Right ventricle myocardium superior (tissue), 1 donor: ENCODE measurements around the gene CYP26A1. TPM values are rescaled to one million over a fixed set of nuclear protein-coding genes. Genes with fewer than 3 reads are reported as not detected.

Source experiments
- ATAC-seq: fragments of 200-7000 bp; cut with Tn5 transposase; one replicate; pipeline ENCODE4 v1.9.1; 2020; ENCODE audit warnings: mild to moderate bottlenecking; ENCODE audit not compliant: poor library complexity
- DNase-seq: peaks from one replicate; pipeline ENCODE4 v3.0.0-alpha.2; 2020
- intact Hi-C: fragments of 100-400 bp; cut with DNase I; formaldehyde crosslinking; loops from one replicate; pipeline ENCODE4 v1.11.2; 2022
- long read RNA-seq: library from polyadenylated mRNA; unstranded; transcript quantifications from one replicate; pipeline ENCODE4 v2.0.0, GENCODE V29; 2021
- total RNA-seq: library from RNA; stranded (reverse); fragmentation: NEBNext Ultra II Directional; extraction: Animal tissue kit (Norgen Biotek cat#: 25700); gene quantifications from one replicate; pipeline ENCODE4 v1.2.1, GENCODE V29; 2021
- donor health status: DM: no; HTN: yes; CAD: no; lungs with severe emphysema.

The CYP26A1 gene, protein sequence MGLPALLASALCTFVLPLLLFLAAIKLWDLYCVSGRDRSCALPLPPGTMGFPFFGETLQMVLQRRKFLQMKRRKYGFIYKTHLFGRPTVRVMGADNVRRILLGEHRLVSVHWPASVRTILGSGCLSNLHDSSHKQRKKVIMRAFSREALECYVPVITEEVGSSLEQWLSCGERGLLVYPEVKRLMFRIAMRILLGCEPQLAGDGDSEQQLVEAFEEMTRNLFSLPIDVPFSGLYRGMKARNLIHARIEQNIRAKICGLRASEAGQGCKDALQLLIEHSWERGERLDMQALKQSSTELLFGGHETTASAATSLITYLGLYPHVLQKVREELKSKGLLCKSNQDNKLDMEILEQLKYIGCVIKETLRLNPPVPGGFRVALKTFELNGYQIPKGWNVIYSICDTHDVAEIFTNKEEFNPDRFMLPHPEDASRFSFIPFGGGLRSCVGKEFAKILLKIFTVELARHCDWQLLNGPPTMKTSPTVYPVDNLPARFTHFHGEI
- not detected for total RNA-seq
- long read RNA-seq: 0 reads

DNA sequence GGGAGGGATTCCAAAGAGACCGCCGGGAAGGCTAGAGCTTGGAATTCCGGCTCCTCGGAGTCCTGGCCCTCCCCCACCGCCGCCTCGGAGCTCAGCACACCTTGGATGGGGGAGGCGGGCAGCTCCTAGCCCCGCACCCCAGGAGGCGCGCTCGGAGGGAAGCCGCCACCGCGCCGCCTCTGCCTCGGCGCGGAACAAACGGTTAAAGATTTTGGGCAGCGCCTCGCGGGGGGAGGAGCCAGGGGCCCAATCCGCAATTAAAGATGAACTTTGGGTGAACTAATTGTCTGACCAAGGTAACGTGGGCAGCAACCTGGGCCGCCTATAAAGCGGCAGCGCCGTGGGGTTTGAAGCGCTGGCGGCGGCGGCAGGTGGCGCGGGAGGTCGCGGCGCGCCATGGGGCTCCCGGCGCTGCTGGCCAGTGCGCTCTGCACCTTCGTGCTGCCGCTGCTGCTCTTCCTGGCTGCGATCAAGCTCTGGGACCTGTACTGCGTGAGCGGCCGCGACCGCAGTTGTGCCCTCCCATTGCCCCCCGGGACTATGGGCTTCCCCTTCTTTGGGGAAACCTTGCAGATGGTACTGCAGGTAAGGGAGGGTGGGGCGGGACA, at the start of gene CYP26A1:
Gene CYP26A1 (plus strand): TSS at position 355 of the 608 bp plus-strand sequence. CDS start 42 bp downstream, at position 397.
- peak; percentile 38 for ATAC-seq
- intact Hi-C loops: no loop called here
- DNase-seq: no peak

DNA sequence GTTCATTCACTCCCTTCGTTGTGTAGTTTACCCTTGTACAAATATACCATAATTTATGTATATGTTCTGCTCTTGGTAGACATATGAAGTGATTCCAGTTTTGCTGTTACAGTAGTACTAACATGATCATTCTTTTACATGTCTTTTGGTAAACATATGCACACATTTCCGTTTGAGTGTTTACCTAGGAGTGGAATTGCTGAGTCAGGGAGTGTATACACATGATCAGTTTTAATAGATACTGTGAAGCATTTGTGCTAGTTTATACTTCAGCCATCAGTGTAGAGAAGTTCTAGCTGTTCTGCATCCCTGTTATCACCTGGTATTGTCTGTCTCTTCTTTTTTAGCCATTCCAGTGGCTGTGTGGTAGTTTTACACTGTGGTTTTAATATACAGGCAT, 47.6 kb upstream of the CYP26A1 start:
- ATAC-seq (no peak), DNase-seq (no peak)
- intact Hi-C loops: no loop called here

DNA sequence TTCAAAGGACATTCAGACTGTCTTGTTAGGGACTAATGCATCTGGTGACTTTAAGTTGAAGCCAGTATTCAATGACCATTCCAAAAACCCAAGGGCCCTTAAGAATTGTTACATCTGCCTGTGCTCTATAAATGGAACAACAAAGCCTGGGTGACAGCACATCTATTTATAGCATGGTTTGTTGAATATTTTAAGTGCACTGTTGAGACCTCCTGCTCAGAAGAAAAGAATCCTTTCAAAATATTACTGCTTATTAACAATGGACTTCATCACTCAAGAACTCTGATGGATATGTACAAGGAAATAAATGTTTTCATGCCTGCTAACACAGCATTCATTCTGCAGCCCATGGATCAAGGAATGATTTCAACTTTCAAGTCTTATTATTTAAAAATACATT, 46.2 kb upstream of the CYP26A1 start:
- ATAC-seq (no peak), DNase-seq (no peak)
- intact Hi-C loops: no loop called here

DNA sequence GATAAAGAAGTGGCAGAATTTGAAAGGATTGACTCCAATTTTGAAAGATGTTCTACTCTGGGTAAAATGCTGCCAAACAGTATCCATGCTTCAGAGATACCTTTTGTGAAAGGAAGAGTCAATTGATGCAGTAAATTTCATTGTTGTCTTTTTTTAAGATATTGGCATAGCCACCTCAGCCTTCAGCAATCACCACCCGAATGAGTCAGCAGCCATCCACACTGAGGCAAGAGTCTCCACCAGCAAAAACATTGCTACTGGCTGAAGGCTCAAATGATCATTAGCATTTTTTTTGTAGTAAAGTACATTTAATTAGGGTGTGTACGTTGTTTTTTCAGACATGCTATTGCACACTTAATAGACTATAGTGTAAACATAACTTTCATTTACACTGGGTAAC, 44.8 kb upstream of the CYP26A1 start:
- intact Hi-C loops: no loop called here
- no peak for DNase-seq
- no peak for ATAC-seq

DNA sequence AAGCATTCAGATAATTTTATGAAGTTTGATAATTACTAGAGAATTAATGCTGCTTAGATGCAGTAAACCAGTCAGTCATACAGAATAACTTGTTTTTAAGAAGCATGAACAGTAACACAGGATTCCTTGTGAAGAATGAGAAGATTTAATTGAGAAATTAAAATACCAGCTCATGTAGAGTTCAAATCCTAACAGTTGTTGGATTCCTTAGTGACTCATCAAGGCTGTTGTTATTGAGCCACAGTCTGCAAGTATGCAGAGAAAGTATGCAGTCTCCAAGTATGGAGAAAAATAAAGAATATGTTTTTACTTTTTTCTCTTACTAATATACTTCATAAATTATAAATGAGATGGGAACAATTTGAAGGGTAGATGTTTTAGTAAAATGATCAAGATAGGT, 43.3 kb upstream of the CYP26A1 start:
- intact Hi-C loops: no loop called here
- DNase-seq (no peak), ATAC-seq (no peak)

DNA sequence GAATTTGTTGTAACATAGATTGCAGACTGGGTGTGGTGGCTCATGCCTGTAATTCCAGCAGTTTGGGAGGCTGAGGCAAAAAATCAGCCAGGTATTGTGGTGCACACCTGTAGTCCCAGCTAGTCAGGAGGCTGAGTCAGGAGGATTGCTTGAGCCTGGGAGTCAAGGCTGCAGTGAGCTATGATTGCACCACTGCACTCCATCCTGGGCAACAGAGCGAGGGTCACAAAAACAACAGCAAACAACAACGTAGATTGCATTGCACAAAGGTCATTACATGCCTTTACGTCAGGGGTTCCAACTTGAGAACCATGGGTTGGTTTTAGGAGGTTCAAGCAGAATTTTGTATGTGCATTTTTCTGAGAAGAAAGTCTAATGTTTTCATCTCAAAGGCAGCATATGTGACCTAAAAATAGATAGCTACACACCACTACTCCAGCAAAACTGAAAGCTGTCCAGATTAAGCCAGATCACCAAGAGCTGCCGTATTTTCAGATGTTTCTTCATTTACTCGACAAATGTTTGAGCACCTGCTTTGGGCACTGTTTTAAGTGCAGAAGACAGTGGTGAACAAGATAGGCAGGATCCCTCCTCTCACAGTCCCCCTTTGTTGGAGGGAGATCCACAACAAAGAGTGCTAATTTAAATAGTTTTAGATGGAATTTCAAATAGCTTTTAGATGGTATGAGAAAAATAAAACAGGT, 41.4 kb upstream of the CYP26A1 start:
- intact Hi-C loops: no loop called here
- ATAC-seq (no peak), DNase-seq (no peak)

DNA sequence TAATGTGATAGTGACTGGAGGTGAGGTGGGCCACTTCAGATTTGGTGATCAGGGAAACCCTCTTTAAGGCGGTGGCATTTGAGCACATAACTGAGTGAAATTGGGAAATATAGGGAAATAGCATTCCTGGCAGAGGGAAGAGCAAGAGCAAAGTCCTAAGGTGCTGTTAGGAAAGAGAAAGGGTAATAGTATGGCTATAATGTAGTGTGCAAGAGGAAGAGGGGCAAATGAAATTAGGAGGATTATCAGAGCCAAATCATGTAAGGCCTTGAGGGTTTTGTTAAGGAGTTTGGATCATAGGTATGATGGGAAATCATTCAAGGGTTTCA, 40.9 kb upstream of the CYP26A1 start:
- intact Hi-C loops: no loop called here

DNA sequence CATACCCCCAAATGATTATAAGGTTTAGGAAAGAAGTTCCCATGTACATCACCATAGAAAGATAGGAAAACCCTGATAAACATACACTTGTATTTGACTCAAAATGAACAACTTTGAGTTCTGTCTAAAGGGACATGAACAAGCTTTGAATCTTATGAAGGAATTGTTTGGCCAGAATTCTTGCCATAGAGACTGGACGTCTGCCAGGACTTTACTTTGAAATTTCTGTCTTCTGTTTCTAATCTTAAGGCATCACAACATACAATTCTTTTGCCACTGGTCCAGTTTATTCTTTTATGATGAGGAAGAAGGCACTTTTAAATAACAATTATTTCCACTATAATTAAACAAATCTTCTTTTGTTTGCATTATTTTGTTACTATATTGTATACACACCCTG, 39.3 kb upstream of the CYP26A1 start:
- ATAC-seq: no peak
- intact Hi-C loops: no loop called here
- no peak for DNase-seq

More for the DNA sequence above, 40.9 kb upstream of the CYP26A1 start:
- ATAC-seq: no peak
- no peak for DNase-seq

DNA sequence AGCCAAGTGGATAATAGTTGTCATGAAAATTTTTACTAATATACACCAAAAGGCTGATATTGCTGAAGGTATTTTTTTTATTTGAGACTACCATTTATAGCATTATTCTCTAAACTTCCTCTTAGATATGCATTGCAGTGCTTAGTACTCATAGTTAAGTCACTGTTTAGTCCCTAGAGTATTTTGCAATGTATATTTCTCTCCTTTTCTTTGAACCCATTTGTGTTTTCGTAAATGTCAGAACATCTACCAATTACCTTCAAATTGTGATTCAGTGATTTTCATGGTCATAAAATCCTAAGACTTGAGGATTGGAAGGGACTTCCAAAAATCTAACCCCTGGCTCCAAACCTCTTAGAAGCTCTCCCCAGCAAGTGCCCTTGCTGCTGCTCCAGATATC, 34.6 kb upstream of the CYP26A1 start:
- ATAC-seq (no peak), DNase-seq (no peak)
- intact Hi-C loops: no loop called here

DNA sequence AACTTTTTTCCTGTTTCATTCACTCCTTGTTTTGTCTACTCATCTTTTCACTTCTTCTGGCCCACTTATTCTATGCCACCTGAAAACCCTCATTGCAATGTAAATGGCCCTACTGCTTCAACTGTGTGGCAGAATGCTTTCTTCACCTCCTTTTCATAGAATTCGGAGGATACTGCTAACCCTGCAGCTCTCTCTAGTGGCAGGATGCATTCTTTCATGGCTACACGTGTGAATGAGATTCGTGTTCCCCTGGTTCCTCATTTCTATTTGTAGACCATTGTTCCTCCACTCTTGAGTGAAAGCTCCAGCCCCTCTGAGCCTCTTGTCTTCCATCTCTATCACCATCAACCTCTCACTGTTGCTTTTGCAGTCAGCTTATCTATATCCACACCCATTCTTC, 34.0 kb upstream of the CYP26A1 start:
- no peak for ATAC-seq
- intact Hi-C loops: no loop called here
- DNase-seq: no peak

DNA sequence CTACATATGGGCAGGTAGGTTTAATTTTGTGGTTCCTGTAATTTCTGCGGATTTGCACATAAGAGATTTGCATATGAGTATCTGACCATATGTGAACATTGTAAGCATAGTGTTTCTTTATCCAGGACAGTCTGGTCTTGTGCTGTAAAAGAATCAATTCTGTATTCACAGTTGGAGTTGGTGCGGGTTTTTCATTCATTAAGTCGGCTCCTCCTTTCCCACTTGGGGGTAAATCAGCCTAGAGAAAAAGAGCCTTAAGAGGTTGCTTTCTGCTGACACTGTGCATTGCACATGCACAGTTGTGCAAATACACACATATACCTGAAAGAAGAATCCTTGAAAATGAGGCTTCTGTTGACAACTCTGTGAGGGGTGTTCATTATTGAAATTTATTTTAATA, 19.2 kb upstream of the CYP26A1 start:
- DNase-seq (no peak), ATAC-seq (no peak)
- intact Hi-C loops: no loop called here

DNA sequence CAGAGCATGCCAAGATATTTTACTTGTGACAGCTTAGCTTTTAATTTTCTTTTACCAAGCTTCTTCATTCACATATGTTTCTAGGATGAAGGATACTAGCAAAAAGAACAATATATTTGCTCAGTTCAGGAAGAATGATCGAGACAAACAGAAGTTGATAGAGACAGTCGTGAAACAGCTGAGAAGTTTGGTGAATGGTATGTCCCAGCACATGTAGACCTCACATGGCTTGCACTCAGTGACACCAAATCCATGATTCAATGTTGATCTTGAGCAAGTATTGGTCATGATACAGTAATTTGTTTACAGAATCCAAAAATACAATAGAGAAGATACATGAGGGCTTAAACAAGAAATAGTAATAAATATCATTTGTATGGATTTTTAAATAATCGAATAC, 15.6 kb upstream of the CYP26A1 start:
- DNase-seq: no peak
- no peak for ATAC-seq
- intact Hi-C loops: no loop called here

DNA sequence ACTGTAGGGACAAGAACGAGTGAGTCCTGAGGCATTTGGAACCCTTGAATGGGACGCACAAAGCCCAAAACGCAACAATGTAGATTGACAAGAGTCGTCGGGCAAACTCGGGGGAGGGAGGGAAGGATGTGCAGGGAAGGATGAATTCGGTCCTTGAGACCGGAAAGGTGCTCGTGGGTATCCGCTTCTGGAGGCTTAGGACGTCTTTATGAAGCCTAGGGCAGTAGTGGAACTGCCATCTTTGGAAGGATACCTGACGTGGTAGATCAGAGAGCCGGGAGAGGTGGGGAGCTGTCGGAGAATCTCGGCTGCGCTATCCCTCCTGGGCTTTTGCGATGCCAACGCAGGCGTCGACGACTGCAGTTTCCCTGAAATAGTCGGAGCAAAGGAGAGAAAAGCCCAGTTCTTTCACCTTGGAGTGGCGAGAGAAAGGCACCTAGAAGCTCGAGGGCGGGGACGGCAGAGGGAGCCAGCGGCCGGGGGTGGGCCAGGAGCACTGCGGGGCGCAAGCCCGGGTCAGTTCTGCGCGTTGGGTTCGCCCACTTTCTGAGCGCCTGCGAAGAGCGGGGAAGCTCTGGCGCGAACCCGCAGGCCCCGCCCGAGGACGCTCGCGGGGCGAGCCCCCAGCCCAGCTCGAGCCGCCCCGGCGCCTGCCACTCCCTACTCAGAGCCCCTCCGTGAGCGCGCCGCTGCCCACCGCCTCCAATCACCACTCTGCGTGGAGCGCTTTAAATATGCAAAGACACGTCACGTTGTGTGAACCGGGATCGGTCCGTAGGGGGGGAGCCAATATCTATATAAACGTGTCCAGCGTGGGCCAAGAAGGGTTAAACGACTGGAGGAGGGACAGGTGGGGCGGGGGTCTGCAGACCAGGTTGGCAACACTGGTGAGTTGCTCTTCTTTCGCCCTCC, 13.5 kb upstream of the CYP26A1 start, which contains the start of gene CYP26C1:
Gene CYP26C1 (plus strand): TSS at position 824 of the 912 bp plus-strand sequence. CDS start 466 bp downstream, outside the sequence.
- intact Hi-C loops: no loop called here
- no peak for ATAC-seq
- DNase-seq: no peak

DNA sequence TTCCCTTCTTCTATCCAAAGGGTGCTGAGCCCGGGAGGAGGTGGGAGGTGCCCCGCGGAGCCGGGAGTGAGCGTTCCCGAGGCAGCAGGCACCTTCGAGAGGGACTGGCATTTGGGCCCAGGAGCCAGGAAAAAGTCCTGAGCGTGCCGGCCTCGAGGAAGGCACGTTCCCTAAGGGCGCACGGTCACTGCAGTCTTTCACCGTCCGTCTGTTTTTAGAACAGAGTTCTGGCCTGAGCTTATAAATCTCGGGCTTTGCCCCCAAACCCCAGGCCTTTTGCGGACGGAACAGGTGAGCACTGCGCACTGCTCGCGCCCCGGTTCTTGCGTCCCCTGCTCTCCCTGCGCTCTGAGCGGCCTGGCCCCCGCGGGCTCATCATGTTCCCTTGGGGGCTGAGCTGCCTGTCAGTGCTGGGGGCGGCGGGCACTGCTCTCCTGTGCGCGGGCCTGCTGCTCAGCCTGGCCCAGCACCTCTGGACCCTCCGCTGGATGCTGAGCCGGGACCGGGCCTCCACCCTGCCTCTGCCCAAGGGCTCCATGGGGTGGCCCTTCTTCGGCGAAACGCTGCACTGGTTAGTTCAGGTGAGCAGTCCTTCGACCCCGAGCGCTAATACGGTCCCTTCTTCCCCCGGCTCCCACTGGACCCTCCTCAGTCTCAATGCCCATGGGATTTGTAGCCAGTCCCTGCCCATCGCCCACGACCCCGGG, 12.7 kb upstream of the CYP26A1 start:
- ATAC-seq (no peak), DNase-seq (no peak)
- intact Hi-C loops: no loop called here

DNA sequence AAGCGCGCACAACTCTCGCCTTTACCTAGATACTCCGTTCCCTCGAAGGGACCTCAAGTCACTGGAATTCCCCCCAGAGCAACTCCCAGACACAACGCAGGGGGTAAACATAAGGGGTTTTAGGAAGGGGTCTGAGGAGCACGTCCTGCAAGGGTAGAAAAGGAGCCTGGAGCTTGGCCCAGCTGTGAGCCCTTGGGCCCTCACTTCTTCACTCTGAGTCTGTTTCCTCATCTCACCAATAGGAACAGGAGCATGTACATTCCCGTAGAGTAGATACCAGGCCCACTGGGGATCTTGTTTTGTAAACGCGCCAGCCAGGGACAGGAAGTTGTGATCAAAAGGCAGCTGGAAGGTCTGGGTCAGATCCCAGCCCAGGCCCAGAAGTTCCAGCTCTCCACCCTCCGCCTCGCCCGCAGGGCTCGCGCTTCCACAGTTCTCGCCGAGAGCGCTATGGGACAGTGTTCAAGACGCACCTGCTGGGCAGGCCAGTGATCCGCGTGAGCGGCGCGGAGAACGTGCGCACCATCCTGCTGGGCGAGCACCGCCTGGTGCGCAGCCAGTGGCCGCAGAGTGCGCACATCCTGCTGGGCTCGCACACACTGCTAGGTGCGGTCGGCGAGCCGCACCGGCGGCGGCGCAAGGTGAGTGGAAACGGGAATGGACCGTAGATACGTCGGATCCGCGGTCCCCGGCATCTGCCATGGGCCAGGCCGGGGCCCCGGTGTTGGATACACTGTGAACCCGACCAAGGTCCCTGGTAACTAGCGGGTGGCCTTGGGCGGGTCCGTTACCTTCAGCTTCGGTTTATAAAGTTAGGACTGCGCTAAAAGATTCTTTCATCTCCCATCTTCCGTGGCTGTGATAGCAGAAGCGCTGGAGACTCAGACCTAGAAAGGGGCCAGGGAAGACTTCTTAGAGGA, 11.8 kb upstream of the CYP26A1 start:
- peak; percentile 28 for ATAC-seq

DNA sequence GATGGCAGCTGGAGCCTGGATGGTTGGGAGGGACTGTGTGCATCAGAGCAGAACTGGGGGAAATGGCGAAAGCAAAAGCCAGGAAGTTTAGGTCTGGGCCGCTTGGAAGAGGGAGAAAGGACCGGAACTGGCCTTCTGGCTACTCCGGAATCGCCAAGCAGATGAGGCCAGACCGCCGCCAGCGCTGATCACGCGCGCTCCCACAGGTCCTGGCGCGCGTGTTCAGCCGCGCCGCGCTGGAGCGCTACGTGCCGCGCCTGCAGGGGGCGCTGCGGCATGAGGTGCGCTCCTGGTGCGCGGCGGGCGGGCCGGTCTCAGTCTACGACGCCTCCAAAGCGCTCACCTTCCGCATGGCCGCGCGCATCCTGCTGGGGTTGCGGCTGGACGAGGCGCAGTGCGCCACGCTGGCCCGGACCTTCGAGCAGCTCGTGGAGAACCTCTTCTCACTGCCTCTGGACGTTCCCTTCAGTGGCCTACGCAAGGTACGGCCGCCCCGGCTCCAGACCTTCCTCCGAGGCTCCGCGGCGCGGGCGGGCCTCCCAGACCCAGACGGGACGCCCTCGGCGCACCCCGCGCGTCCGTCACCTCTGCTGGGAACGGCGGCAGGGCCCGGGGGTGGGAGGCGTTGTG, 11.1 kb upstream of the CYP26A1 start:
- ATAC-seq: peak; percentile 61
- intact Hi-C loops: no loop called here
- no peak for DNase-seq

More for the DNA sequence above, 11.8 kb upstream of the CYP26A1 start:
- DNase-seq: no peak
- intact Hi-C loops: no loop called here
